Measurements from ENCODE around the gene IRGC. TPM values are rescaled to one million over a fixed set of nuclear protein-coding genes. Genes with fewer than 3 reads are reported as not detected.

Gene IRGC
- total RNA-seq, 3 donors from 2014 or later, result not detected

DNA sequence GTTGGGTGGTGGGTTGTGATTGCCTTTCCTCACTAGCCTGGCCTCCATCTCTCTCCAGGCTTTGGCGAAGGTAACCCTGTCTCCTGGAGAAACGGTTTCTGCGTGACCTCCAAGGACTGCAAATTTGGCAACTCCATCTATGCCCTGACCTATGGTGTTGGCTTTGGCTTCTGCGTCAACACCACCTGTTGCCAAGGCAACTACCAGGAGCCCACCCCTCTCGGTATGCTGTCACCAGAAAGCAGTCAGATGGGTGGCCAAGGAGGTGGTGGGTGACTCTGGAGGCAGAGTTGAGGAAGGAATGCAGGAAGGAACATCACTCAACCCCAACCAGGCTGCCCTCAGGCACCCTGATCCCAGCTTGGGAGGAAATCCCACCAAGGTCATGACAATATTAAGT, 18.6 kb upstream of the IRGC start:
- Histone ChIP-seq H3K36me3 (no peaks in the 10 kb centered on the region), H3K4me3 (no peak overlapping the region), H3K4me1 (no peaks in the 10 kb centered on the region), H3K9me3 (peaks cover under 1 to 6% of the 10 kb centered on the region in 2 donors), H3K27ac (no peak overlapping the region), H3K27me3 (no peaks in the 10 kb centered on the region)
- intact Hi-C loops (cut with DNase I; ENCODE audit: low total_unique reads), result no loop called here
- TF ChIP-seq POLR2AphosphoS5 (IDR thresholded peaks at IDR 0.05), result no peak
- TF ChIP-seq POLR2A (IDR thresholded peaks at IDR 0.05), result no peak
- TF ChIP-seq, protein P1, sequence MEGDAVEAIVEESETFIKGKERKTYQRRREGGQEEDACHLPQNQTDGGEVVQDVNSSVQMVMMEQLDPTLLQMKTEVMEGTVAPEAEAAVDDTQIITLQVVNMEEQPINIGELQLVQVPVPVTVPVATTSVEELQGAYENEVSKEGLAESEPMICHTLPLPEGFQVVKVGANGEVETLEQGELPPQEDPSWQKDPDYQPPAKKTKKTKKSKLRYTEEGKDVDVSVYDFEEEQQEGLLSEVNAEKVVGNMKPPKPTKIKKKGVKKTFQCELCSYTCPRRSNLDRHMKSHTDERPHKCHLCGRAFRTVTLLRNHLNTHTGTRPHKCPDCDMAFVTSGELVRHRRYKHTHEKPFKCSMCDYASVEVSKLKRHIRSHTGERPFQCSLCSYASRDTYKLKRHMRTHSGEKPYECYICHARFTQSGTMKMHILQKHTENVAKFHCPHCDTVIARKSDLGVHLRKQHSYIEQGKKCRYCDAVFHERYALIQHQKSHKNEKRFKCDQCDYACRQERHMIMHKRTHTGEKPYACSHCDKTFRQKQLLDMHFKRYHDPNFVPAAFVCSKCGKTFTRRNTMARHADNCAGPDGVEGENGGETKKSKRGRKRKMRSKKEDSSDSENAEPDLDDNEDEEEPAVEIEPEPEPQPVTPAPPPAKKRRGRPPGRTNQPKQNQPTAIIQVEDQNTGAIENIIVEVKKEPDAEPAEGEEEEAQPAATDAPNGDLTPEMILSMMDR (IDR thresholded peaks at IDR 0.05), result no peak
- no peak for DNase-seq (ENCODE audit: low spot score in 2 of 2)

DNA sequence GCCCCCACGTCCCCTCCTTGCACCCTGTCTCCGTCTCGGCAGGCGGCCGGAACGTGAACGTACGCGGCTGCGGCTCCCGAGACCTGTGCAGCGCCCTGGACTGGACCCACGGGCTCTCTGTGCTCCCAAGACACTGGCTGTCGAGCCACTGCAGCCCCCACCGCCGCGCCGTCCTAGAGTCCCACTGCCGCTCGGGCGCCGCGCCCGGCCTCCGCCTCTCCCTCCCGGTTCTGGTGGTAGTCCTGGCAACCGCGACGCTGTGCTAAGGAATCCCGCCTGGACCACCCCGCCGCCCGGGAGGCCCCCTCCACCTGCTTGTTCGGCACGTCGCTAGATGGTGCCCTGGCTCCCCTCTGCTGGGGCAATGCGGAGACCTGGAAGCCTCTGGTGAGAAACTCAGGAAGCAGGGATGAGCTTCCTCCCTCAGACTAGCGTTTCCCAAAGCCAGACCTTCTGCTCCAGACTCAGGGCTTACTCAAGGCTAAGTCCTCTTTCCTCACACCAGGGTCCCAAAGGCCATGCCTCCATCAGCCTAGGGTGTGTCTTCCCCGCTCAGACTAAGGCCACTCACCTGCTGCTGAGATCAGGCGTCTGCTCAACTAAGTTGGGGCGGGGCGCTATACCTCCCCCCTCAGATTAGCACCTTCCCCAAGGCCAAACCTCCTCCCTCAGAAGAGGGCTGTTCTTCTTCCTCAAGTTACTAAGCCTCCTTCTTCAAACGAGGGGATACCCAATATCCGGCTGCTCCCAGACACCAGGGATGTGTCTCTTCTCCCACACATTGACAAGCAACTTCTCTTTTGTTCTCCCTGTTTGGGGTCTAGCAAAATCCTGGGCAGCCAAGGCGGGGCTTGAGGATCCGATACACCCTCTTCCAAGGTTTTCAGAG, 16.1 kb upstream of the IRGC start:
- intact Hi-C loops (cut with DNase I; ENCODE audit: low total_unique reads), result no loop called here
- no peaks in the 10 kb centered on the region for H3K27me3 ChIP-seq
- H3K36me3 ChIP-seq, result no peaks in the 10 kb centered on the region
- peak overlapping the region; percentile 28 to 65 (median 40) for H3K4me3 ChIP-seq
- no peak for DNase-seq (ENCODE audit: low spot score in 2 of 2)
- H3K9me3 ChIP-seq, result peaks cover 0 to 3% of the 10 kb centered on the region in 2 donors
- no peaks in the 10 kb centered on the region for H3K4me1 ChIP-seq
- no peak for TF ChIP-seq POLR2AphosphoS5 (IDR thresholded peaks at IDR 0.05)
- TF ChIP-seq, protein P1 (IDR thresholded peaks at IDR 0.05), result no peak
- TF ChIP-seq POLR2A (IDR thresholded peaks at IDR 0.05), result no peak
- H3K27ac ChIP-seq, result peak overlapping the region; percentile 68 to 78

DNA sequence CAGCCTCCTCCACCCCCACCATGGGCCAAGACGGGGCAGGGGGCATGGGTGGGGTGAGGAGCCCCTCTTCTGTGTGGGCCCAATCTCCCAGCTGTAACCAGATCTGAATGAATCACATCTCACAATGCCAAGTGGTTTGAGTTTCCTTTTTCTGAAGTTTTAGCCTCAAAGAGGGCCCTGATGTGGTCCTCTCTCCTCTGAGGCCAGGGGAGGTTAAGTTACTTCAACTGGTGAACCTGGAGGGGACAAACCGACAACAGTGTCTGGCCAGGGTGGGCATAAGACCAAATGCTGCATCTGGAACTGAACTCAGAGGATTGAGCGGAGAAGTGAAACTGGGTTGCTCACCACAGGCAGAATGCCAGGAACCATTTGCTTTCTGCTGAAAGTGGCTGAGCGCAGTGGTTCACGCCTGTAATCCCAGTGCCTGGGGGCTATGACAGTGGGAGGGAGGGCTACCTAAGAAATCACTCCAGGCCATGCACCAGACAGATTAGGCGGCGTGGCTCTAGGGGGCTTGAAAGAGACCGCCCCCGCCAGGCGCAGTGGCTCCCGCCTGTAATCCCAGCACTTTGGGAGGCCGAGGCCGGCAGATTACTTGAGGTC, 15.4 kb upstream of the IRGC start:
- Histone ChIP-seq H3K36me3 (no peaks in the 10 kb centered on the region), H3K27me3 (no peaks in the 10 kb centered on the region), H3K4me3 (peak overlapping the region; percentile 32 to 57 (median 34)), H3K27ac (peak overlapping the region; percentile 68 to 78), H3K9me3 (peaks cover 0 to 3% of the 10 kb centered on the region in 2 donors), H3K4me1 (no peaks in the 10 kb centered on the region)
- peak in 1 of 2 donors; percentile 25 for DNase-seq (ENCODE audit: low spot score in 2 of 2)
- intact Hi-C loops (cut with DNase I; ENCODE audit: low total_unique reads), result no loop called here
- TF ChIP-seq POLR2AphosphoS5 (IDR thresholded peaks at IDR 0.05), result no peak
- no peak for TF ChIP-seq POLR2A (IDR thresholded peaks at IDR 0.05)
- TF ChIP-seq, protein P1 (IDR thresholded peaks at IDR 0.05), result no peak

GRCh38 chr19:43704002-43704705, 11.7 kb upstream of the IRGC start:
- H3K27me3 ChIP-seq, result no peaks in the 10 kb centered on the region
- TF ChIP-seq POLR2A (IDR thresholded peaks at IDR 0.05) (no peak), POLR2AphosphoS5 (IDR thresholded peaks at IDR 0.05) (no peak)
- TF ChIP-seq, protein P1 (IDR thresholded peaks at IDR 0.05), result no peak
- intact Hi-C loops (cut with DNase I; ENCODE audit: low total_unique reads), result no loop called here
- no peak overlapping the region for H3K27ac ChIP-seq
- H3K4me3 ChIP-seq, result no peak overlapping the region
- no peaks in the 10 kb centered on the region for H3K4me1 ChIP-seq
- no peak for DNase-seq (ENCODE audit: low spot score in 2 of 2)
- H3K36me3 ChIP-seq, result no peaks in the 10 kb centered on the region
- H3K9me3 ChIP-seq, result peaks cover 5 to 9% of the 10 kb centered on the region in 2 donors
